ENCODE results near the gene UFD1.

DNA sequence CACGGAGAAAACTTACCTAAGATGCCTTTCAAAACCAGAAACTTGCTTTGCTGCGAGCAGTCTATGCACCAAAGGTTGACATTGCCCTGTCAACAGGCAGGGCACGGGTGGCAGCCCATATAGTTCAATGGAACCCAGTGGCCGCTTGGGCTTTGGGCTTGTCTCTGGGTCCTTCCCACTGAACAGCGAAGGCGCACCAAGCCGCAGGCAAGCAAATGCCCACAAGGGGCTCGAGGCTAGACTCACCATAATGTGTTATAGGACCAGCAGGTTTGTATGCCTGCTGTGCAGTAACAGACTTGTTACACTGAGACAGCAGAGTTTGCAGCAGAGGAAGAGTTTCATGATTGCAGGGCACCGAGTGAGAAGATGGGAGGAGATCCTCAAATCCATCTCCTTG is 24.9 kb upstream of the UFD1 start:
- TF ChIP-seq, protein P1, sequence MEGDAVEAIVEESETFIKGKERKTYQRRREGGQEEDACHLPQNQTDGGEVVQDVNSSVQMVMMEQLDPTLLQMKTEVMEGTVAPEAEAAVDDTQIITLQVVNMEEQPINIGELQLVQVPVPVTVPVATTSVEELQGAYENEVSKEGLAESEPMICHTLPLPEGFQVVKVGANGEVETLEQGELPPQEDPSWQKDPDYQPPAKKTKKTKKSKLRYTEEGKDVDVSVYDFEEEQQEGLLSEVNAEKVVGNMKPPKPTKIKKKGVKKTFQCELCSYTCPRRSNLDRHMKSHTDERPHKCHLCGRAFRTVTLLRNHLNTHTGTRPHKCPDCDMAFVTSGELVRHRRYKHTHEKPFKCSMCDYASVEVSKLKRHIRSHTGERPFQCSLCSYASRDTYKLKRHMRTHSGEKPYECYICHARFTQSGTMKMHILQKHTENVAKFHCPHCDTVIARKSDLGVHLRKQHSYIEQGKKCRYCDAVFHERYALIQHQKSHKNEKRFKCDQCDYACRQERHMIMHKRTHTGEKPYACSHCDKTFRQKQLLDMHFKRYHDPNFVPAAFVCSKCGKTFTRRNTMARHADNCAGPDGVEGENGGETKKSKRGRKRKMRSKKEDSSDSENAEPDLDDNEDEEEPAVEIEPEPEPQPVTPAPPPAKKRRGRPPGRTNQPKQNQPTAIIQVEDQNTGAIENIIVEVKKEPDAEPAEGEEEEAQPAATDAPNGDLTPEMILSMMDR (conservative IDR thresholded peaks at IDR 0.05 in 1 of 2, IDR thresholded peaks at IDR 0.05 in 1 of 2; ENCODE audit: low read depth in 1 of 2, low read length in 2 of 2) = no peak
- no peak for TF ChIP-seq EZH2 (IDR thresholded peaks at IDR 0.05; ENCODE audit: low read length, missing control alignments)

All from fibroblast of lung (primary cell).